Cardiac muscle cell (in vitro differentiated cells and primary cell): ENCODE results near the gene FAM161B. TPM values are rescaled to one million over a fixed set of nuclear protein-coding genes. Genes with fewer than 3 reads are reported as not detected.

Source experiments
- DNase-seq, 2 donors: peaks; one replicate each; pipeline versions ENCODE4 v3.0.0 to v3.0.0-alpha.2; 2010 to 2017; ENCODE audit warnings: low read depth in 1 of 2, low spot score in 1 of 2
- H3K27ac ChIP-seq: fragments of 200-600 bp; sonication (generic); 2 replicates; pipeline ENCODE4 v1.5.1; 2016
- H3K27me3 ChIP-seq: fragments of 200-600 bp; sonication (generic); 2 replicates; pipeline ENCODE4 v1.6.0; 2016; ENCODE audit warnings: control low read depth
- H3K36me3 ChIP-seq: fragments of 200-600 bp; sonication (generic); 2 replicates; pipeline ENCODE4 v1.5.1; 2016; ENCODE audit warnings: control low read depth
- H3K4me1 ChIP-seq: fragments of 200-600 bp; sonication (generic); 2 replicates; pipeline ENCODE4 v1.8.1; 2017; ENCODE audit warnings: low read depth, mild to moderate bottlenecking, mixed run types
- H3K4me3 ChIP-seq: fragments of 200-600 bp; sonication (generic); 2 replicates; pipeline ENCODE4 v1.5.1; 2016; ENCODE audit warnings: mild to moderate bottlenecking
- H3K9me3 ChIP-seq: fragments of 200-600 bp; sonication (generic); 2 replicates; pipeline ENCODE4 v1.5.1; 2017; ENCODE audit warnings: low read depth, mild to moderate bottlenecking, control low read depth
- polyA plus RNA-seq: library from polyadenylated mRNA; unstranded; fragments of >200 nt; fragmentation: Nextera tagmentation; extraction: Ambion mirVana; gene quantifications from 2 replicates; pipeline ENCODE4 v1.2.1, GENCODE V29; 2016
- total RNA-seq: library from RNA; depleted of rRNA; stranded (reverse); fragments of >200 nt; gene quantifications from 2 replicates; pipeline ENCODE4 v1.2.3, GENCODE V29; 2016
- TF ChIP-seq, protein P1 (sequence below): IDR thresholded peaks from 2 replicates; pipeline ENCODE4 v1.5.1; 2012; ENCODE audit warnings: low read depth, mild to moderate bottlenecking, low read length

FAM161B gene
- total and polyA plus RNA-seq, 2 experiments from 2014 or later = 1.5 to 4.0 TPM

DNA sequence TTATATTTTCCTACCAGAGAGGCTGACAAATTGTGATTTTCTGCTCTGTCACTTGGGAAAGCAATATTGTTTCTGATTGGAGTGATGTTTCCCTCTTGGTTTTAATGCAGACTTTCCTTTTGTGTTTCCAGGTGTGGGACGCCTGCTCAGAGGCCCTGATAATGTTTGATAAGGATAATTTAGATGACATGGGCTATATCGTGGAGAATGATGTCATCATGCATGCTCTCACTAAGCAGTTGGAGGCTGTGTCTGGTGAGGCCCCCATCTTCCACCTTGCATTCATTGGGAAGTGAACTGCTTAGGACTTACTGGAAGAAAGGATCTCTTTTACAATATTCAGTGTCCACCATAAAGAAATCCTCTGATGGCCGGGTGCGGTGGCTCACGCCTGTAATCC, 5.8 kb upstream of the FAM161B start:
- Histone ChIP-seq H3K4me1 (no peaks in the 10 kb centered on the region), H3K27me3 (no peaks in the 10 kb centered on the region), H3K9me3 (no peaks in the 10 kb centered on the region), H3K27ac (no peak overlapping the region), H3K36me3 (peaks cover 50% of the 10 kb centered on the region), H3K4me3 (no peak overlapping the region)
- TF ChIP-seq, protein P1, sequence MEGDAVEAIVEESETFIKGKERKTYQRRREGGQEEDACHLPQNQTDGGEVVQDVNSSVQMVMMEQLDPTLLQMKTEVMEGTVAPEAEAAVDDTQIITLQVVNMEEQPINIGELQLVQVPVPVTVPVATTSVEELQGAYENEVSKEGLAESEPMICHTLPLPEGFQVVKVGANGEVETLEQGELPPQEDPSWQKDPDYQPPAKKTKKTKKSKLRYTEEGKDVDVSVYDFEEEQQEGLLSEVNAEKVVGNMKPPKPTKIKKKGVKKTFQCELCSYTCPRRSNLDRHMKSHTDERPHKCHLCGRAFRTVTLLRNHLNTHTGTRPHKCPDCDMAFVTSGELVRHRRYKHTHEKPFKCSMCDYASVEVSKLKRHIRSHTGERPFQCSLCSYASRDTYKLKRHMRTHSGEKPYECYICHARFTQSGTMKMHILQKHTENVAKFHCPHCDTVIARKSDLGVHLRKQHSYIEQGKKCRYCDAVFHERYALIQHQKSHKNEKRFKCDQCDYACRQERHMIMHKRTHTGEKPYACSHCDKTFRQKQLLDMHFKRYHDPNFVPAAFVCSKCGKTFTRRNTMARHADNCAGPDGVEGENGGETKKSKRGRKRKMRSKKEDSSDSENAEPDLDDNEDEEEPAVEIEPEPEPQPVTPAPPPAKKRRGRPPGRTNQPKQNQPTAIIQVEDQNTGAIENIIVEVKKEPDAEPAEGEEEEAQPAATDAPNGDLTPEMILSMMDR = no peak
- no peak for DNase-seq

DNA sequence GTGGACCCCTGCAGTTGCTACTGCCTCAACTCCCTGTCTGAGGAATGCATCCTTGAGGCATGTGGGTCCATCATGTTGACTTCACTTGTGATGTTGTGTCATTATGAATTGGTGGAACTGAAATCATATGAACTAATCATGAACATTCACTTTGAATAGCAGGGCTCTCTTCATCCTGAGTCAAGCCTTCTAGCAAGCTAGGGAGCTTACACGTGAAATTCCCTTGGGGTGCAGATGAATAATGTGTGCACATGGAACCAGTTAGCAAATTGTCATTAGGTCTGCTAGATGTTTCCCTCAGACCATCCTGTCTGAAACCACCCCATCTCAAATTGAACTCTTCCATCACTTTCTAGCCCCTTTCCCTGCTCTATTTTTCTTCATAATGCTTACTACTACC, 3.8 kb upstream of the FAM161B start:
- TF ChIP-seq, protein P1 = no peak
- Histone ChIP-seq H3K4me1 (no peaks in the 10 kb centered on the region), H3K27ac (no peak overlapping the region), H3K36me3 (peaks cover 35% of the 10 kb centered on the region), H3K27me3 (no peaks in the 10 kb centered on the region), H3K4me3 (no peak overlapping the region), H3K9me3 (no peaks in the 10 kb centered on the region)
- DNase-seq = no peak

DNA sequence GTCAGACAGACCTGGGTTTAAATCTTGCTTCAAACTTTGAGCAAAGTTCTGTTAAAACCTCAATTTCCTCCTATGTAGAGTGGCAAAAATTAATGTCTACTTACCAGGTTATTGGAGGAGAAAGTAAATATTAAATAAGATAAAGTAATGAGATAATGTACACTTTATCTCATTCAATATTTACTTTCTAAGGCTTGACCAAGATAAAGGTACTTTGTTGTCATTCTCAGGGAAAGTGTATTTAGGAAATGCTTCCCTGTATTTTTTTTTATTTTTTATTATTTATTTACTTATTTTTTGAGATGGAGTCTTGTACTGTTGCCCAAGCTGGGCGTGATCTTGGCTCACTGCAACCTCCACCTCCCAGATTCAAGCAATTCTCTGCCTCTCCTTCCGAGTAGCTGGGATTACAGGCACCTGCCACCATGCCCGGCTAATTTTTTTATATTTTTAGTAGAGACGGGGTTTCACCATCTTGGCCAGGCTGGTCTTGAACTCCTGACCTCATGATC, 4.7 kb downstream of the FAM161B start:
- DNase-seq = no peak
- Histone ChIP-seq H3K9me3 (no peaks in the 10 kb centered on the region), H3K4me3 (no peak overlapping the region), H3K27me3 (no peaks in the 10 kb centered on the region), H3K4me1 (no peaks in the 10 kb centered on the region), H3K27ac (no peak overlapping the region), H3K36me3 (no peaks in the 10 kb centered on the region)
- TF ChIP-seq, protein P1 = no peak

DNA sequence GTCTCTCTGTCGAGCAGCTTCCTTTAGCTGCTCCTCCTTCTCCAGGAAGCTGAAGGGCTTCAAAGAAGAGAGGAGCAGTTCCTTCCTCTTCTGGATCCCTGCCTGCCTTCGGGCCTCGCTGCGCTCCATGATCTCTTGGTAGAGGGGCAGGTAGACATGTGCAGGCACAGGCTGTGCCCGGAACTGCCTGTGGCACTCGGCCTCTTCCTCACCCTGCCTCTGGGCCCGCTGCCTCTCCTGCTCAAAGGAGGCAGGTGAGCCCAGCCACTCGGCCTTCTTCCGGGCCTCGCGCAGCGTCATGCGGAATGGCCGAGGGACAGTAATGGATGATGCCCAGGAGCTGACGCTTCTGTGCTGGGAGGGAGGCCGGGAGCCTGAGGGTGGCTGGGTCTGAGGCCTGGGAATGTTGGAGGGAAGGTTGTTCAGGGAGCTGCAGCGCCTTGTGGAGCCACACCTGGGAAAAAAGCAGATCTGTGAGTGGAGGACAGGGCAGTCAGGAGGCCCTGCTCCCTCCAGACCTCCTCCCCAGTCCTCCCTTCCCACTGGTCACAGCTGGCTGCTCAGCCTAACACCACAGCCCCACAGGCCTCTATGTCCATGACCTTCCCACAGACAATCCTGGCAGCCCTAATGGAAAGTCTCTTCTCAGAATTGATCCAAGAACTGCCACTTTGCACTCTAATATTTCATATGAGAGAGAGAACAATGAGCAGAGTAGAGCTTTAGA, 5.3 kb downstream of the FAM161B start:
- Histone ChIP-seq H3K4me3 (no peak overlapping the region), H3K27ac (no peak overlapping the region), H3K9me3 (no peaks in the 10 kb centered on the region), H3K4me1 (no peaks in the 10 kb centered on the region), H3K36me3 (no peaks in the 10 kb centered on the region), H3K27me3 (no peaks in the 10 kb centered on the region)
- no peak for DNase-seq
- TF ChIP-seq, protein P1 = no peak

DNA sequence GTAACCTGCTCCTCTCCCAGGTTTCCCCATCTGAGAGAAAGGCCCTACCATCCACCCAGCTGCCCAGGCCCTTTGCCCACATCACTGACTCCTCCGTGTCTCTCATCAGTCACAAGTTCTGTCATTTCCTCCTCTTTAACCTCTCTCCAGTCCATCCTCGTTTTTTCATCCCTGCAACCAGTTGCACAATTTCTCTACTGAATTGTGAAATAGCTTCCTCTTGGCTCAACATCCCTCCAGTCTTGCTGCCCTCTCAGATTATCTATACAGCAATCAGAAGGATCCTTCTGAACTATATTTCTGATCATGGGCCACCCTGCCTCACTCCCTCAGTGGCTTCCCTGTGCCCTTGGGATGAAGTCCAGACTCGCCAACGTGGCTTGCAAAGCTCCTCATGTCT, 6.8 kb downstream of the FAM161B start:
- Histone ChIP-seq H3K36me3 (no peaks in the 10 kb centered on the region), H3K27ac (no peak overlapping the region), H3K4me3 (no peak overlapping the region), H3K27me3 (no peaks in the 10 kb centered on the region), H3K4me1 (no peaks in the 10 kb centered on the region), H3K9me3 (no peaks in the 10 kb centered on the region)
- TF ChIP-seq, protein P1 = no peak
- DNase-seq = peak in 1 of 2 donors; percentile 81
